ENCODE results near the gene JAZF1.
"Not testable (repeated sequence)": the region's sequence is repeated elsewhere in the genome, so short reads cannot be mapped to it uniquely, and the experiment has no call there.

JAZF1 gene

DNA sequence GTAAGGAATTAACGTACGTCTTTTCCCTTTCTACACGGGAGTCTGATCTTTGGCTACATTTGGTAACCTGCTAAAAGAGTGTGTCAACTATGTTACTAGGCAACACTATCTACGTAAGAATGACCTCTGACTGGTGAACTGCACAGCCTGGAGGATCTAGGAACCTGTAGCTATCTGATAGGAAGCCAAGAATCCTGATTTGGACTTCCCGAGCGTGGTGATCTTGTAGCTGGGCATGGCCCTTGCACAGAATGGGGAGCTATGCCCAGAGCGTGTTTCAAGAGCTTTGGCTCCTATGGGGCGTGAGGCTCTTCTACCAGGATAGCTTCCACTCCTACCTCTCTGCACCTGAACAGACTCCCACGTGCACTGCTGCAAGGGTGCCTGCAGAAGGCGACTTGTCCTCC lies 283.2 kb downstream of the JAZF1 start:
- no peak for DNase-seq

DNA sequence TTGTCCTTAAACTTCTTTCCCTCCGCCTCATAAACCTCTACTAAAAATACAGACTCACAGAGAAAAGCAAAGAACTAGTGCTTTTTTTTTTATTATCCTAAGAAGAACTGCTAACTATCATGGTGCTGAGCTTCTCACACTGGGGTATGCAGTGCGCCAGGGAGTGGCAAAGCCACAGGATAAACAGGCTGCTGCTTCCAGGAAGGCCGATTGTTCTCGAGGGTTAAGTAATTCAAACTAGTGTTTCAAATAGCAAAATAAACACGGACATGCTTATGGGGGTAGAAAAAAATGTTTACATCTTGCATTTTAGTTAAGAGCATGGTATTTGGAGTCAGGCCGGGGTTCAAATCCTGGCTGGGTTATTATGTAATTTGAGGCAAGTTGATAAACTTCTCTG lies 283.6 kb downstream of the JAZF1 start:
- no peak for DNase-seq

DNA sequence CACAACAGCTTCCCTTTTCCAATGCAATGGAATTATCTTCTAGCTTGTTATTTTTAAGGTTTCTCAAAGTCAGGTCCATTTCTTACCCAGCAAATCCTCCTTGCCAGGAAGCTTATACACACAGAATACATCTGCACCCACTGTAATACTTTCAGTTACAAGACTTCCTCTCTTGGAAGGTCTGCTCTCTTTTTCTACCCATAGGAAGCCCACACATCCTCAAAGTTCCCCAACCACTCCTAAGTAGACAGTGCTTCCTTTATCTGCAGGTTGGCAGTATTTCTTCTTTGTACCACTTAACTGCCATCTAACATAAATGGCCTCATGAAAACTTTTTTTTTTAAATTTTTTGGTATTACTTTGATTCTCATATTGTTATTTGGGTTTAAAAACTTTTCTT lies 285.0 kb downstream of the JAZF1 start:
- DNase-seq, result no peak

DNA sequence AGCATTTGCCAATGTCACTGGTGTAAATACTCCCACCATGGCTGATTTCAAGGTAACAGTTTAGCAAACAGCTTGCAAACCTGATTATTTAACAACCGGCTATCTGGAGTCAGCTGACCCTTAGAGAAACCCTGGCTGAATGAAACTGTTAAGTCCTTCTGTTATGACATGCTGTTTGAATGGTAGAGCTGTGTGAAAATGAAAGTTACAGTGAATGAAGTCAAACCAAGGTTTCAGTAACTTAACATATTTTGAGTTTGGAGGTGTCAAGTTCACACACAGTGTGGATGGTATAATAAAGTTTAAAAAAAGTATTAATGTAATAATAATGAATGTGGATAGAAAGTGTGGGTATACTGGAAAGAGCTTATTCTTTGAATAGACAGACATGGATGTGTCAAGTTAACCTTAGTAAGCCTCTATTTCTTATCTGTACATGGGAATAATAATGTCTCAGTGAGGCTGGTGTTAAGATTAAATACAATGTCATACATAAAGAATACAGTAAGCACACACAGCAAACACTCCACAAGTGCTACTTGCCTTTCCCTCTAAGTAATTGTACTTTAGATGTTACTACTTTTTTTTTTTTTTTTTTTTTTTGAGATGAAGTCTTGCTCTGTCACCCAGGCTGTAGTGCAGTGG lies 290.3 kb downstream of the JAZF1 start:
- no peak for DNase-seq

DNA sequence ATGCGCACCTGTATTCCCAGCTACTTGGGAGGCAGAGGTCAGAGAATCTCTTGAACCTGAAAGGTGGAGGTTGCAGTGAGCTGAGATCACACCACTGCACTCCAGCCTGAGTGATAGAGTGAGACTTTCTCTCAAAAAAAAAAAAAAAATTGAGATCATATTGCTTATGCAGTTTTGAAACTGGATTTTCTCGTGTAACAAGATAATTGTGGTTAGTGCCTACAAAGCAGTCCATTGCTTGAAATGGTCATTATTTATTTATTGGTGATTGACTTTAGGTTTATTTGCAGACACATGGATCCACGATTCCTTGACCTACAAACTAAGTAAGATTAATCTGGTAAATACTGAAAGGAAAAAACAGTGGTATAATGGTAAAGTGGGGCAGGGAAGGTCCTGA lies 290.8 kb downstream of the JAZF1 start:
- DNase-seq, result no peak

DNA sequence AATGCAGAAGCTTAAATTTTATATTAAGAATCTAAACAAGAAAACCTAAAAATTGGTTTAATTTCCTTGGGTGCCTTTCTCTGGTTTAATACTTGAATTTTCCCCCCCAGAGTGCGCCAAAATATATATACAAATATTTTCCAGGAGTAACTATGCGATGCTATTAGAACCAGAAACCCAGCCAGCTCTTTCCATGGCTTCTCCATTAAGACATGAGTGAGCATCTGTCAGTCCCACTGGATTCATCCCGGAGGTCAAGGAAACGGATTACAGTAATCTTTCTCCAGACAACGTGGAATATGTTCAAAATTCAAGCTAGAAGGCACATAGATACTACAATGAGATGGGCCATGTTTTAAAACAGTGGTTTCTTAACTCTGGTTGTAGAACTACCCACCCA lies 291.9 kb downstream of the JAZF1 start:
- DNase-seq, result no peak

DNA sequence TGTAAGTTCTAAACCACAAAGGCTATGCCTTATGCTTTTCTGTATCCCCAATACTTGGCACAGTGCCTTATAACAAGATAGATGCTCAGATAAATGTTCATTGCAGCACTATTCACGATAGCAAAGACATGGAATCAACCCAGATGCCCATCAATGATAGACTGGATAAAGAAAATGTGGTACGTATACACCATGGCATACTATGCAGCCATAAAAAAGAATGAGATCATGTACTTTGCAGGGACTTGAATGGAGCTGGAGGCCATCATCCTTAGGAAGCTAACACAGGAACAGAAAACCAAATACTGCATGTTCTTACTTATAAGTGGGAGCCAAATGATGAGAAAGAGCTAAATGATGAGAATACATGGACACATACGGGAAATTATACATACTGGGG lies 293.9 kb downstream of the JAZF1 start:
- not testable (repeated sequence) for DNase-seq

DNA sequence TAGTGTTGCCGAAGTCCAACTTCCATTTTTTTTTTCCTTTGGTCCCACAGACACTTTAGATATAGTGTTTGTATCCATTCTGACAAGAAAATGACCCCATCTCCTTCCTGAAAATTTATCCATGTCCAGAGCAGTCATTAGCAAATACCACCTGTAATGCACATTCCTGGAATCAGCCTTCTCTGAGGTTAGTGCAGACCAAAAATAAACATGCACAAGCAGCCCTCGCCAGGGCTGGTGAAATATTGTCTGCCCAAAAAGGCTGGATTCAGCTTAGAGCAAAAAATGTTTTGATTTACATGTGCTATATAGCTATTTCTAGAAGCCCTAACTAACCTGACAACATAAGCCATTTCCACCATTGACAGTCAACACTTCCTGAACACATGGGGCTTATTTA lies 294.9 kb downstream of the JAZF1 start:
- DNase-seq, result no peak

DNA sequence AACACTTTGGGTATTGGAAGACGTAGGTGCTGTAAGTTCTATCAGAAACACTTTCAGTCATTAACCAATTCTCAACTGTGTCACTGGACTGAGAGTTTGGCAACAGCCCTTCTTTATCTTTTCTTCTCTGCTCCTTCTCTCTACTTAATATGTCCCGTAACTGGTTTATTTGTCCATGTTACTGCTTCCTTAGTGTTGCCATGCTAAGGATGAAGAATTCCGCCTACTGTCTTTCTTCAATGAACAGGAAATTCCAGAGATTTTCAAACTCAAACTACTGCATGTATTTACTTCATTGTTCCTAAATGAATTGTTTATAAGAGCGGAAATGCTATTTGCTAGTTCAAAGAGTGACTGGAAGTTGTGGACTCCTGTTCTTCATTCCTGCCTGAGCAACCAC lies 296.9 kb downstream of the JAZF1 start:
- DNase-seq, result no peak

DNA sequence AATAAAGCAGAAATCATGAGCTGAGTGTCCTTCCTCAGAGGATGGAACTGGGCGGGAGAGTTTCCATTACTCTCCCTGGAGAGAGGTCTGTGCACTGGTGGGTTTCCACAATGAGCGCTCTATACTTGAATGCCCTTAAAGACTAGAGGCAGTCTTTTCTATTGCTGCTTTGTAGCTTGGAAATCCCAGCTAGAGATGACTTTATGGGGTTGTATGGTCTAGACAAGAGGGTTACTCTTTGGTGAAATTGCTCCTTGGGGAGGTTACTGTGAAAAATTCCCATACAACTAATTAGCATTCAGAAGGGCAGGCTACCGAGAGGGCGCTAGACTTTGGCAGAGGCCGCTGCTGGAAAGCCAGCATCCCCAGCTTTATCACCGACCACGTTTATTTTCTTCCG lies 303.8 kb downstream of the JAZF1 start:
- DNase-seq, result no peak

DNA sequence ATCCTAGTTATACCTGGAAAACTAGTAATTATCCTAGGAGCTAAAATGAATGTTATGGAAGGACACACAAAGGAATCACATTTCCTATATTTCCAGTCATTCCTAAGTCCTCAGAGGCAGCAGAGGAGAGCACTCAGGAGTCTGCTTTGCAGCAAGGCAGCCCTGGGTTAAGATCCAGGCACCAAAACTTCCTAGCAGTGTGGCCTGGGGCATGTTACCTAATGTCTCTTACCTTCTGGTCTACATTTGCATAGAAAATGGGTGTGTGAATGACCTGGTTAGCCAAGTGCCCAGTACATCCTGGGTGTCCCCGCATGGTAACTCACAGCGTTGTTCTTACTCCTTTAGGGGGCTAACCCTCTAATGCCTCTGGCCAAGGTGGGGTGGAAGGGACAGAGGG lies 304.8 kb downstream of the JAZF1 start:
- no peak for DNase-seq

DNA sequence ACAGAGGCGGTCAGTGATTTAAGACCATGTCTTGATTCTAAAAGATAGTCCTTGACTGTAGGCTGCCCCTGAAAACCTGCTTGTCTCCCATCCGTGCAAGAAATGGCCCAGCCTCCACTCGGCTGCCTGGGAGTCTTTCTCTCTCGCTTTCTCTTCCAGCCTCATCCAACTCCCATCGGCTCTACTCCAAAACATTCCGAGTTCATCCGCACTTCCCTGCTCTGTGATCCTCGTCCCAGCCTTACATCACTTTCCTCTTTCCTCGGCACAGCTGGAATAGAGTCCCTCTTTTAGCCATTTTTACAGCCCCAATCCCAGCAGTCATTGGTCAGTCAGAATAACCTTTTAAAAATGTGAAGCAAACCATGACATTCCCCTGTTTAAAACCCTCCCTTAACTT lies 305.5 kb downstream of the JAZF1 start:
- no peak for DNase-seq

DNA sequence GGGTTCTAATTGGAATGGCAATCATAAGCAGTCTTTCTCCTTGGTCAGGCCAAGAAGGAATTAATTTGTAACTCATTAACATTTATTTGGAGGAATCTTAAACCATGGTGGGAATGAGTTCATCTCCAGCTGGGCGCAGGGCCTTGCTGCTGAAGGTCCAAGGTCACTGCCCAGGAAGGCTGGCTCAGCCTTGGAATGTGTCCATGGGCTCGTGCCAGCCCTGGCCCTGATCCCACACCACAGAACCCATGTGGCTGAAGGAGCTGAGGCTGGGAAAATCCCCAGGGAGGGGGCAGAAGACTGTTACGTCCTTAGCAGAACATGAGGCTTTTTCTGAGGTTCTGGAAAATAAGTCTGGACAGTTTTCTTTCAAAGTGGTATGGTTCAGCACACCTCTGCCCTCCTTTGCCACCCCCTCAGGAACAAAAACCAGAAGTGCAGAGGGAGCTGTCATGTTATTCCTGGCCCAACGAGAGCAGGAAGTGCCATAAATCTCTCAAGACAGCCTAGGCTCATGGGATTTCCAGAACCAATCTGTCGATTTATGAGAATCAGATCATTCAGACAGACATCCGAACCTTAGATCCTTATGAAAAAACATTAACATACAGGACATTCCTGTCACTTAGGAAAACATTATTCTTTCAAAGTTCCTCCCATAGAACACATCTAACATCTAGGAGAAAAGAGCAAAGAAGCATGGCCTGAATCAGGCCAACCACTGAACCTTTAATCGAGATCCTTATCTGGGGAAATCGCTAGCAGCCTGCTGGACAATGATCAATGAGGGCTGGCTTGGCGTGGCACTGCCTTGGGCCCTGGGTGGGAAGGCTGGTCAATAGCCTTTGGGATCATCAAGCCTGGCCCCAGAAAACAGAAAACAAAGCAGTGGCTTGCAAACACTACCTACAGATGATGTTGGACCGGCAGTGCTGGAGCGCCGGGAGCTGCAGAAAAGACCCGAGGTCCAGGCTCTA lies 306.3 kb downstream of the JAZF1 start:
- no peak for DNase-seq

DNA sequence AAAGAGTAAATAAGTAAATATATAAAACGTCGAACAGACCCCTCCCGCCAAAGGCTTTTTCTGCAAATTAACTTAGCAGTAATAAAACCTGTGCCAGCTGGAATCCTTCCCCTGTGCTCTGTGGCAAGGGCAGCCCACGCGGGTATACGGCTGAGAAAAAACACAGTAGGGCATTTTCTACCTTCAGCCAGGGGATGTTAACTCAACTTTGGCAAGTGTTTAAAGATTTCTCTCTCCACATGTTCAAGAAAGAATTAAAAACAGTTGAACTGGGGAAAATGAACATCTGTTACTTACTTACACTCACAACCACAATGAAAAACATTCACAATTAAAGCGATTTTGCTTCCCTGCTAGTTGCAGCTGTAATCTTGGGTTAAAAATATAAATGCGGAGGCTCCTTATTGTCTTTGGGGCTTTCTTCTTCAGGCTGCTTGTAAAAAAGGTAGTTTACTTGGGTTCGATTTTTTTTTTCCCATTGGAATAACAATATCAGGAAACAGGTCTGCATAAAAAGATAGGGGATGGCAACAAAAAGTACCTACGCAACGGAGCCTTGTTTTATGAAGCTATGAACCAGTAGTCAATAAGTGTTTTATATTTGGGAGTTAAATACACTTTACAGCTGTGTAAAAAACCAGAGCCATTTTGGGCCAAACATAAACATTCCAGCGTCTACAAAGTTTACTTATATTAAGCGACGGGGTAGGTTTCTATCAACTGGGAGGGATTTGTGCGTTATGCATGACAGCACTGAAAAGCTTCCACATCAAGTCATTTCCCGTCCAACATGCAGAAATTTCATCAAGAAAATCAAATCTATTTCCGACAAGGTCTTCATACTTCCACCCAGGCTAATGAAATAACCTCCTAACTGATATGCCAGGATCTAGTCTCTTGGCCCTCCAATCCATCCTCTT lies 308.0 kb downstream of the JAZF1 start:
- DNase-seq, result no peak

DNA sequence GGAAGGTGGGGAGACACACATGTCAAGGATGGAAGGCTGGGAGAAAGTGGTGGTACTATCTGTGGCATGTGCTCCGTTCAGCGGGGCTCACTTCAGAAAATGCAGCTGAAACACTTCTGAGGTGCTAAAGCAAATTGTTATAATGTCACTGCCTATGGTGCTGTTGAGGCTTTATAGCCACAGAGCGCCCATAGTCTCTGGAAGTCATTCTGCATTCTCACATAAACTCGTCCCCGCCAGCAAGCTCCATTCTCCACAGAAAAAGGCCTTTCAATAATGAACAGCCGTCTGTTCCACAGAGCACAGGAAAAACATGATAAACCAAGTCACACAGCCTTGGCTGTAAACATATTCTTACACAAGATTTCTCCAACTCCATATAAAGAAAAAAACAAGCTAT lies 308.7 kb downstream of the JAZF1 start:
- no peak for DNase-seq

DNA sequence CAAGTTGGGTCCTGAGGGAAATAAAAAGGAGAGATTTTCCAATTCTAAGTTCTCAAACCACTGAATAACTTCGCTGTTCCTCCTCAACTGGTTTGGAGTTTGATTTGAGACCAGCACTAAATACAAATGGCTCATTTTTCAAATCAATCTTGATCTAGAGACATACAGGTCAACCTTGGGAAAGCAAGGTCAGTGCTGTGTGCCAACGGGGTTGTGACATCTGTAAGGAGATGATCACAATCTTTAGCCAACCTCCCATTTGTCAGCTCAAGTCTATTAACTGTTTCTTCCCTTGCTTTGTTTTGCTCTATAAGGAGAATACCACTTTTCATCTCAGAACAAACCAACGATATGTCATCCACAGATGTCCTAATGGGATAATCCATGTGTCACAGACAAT lies 309.5 kb downstream of the JAZF1 start:
- no peak for DNase-seq

DNA sequence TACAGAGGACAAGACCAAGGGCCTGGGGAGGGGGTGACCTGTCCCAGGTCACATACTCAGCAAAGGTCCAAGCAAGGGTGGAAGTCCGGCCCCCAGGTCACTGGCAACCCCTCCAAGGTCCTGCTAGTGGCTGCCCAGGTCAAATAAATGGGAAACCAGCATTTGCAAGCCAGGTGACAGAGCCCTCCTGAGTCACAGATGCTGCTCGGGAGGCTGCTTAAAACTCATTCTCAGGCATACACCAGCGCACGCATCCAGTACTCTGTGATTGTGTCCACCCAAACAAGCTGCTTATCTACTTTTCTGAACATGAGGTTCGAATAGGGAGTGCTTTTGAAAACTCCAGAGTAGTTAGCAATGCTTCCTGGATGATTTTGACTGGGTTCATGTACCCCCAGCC lies 310.0 kb downstream of the JAZF1 start:
- DNase-seq, result no peak

DNA sequence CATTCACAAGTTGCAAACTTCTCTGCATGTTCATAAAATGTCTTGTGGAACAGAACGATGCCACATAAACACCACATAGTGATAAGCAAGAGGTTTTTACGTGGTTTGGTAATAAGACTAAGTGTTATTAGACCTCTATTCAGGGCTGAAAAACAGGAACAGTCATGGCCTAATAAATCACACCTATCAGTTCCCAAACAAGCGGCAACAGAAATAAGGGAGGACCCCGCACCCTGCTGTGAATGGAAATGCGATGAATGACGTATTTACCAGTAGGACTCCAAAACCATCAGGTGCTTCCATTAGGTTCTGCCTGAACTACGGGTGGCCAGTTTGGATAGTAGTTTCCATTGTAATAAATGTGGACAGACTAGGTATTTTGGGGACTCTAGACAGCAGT lies 311.5 kb downstream of the JAZF1 start:
- DNase-seq, result no peak

DNA sequence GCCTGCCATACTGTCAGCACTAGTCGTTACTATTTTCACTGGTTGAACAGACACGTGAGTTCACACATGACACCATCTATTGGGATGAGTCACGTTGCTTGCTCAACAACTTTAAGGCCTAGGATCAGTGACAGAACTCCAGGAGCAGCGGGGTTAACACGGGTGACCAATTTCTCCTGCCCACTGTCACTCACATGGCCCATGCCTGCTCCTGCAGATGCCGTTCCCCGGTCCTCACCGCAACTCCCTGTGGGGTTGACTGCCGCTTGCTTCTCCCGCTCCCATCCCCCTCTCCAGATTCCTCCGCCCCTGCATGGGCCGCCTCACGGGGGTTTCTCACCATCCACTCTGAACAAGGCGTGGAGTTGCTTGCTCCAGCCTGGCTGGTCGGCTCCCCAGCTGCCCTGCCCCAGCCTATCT lies 312.5 kb downstream of the JAZF1 start:
- no peak for DNase-seq

DNA sequence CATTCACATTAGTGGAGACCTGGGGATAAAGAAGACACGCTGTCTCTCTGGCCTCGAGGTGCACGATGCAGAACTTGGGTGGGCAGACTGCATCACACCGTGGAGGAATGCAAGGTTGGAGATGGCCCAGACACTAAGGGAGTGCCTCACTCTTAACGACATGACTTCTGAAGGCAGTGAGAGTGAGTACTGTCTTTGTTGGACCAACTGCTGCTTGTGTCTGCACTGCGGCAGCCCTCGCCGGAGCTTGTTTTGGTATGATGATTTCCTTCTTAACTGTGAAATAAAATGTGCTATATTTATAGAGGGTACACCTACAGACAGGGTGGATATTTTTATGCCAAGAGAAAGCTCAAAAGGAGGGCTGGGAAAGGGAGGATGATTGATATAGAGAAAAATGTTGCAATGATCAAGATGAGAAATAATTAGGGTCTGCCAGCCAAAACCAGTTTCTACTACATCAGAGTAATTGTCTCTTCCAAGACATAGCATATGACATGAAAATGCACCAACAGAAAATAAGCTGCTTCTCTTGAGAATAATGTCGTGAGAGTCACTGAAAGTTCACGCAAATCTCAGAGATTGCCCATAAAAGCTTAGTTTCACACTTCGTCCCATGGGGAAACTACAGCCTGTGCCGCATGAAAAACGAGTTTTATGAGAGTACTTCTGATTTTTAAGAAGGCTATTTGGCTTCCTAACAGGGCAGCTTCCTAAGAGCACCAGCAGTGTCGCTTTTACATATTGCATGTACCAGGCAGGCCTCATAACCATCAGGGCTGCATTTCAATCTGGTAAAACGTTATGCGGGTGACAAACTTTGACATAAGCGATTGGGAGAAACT lies 313.5 kb downstream of the JAZF1 start:
- DNase-seq, result no peak

DNA sequence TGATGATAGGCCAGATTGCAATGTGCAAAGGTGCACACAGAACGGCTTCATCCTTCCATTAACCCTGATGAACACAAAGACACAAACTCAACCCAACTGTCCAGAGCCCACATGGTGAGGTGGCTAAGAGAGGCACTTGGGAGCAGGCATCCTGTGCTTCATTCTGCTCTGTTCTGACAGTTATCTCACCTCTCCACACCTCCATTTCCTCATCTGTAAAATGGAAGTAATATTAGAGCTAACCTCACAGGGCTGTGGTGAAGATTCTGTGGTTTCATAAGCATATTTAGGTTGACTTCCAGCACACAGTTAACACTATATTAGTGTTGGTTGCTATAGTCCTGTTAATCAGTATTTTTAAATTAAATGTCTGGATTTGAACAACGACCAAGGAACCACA lies 314.3 kb downstream of the JAZF1 start:
- no peak for DNase-seq

DNA sequence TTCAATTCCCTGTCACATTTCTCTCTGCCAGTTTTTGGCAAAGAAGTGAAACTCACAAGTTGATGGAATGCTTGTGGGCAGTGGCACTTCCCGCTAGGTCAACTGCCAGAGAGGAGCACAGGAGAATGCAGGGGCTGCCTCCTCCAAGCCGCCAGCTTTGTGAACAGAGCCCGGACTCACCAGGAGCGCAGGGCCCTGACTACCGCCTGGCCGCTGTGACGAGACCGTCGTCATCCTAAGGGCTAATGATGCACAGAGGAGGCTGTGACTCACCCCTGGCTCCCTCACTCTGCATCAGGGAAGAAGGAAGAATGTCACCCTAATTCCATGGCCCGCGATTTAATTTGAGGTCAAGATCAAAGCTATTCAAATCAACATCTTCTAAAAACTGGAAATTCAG lies 316.7 kb downstream of the JAZF1 start:
- DNase-seq, result no peak

All from activated gamma-delta T cell (primary cell).